HG02759 (cell line): ENCODE data around the gene MRE11.

ENCODE experiments used
- ATAC-seq: cut with Tn5 transposase; IDR thresholded peaks from one replicate; pipeline ENCODE4 v1.9.1; 2021; ENCODE audit warnings: mild to moderate bottlenecking, moderate library complexity; ENCODE audit not compliant: unreplicated experiment

Gene MRE11

GRCh38 chr11:94493281-94494125 is at the start of gene MRE11, which contains the start of gene ANKRD49:
Gene MRE11 (minus strand): TSS chr11:94493844. CDS start chr11:94492801, 1,043 bp downstream.
Gene ANKRD49 (plus strand): TSS chr11:94493984. CDS start chr11:94496694, 2,710 bp downstream.
- ATAC-seq = peak; percentile 99

- ATAC-seq = no peak
Observed at GRCh38 chr11:94539420-94539819, 45.8 kb upstream of the MRE11 start.

GRCh38 chr11:94537031-94537600 is 43.5 kb upstream of the MRE11 start:
- ATAC-seq = no peak

GRCh38 chr11:94536386-94536785 is 42.7 kb upstream of the MRE11 start:
- no peak for ATAC-seq

GRCh38 chr11:94533696-94534630 is 40.3 kb upstream of the MRE11 start:
- ATAC-seq = no peak

- ATAC-seq = no peak
Observed at GRCh38 chr11:94533206-94533605, 39.6 kb upstream of the MRE11 start.

GRCh38 chr11:94532211-94532610 is 38.6 kb upstream of the MRE11 start:
- ATAC-seq = no peak

- no peak for ATAC-seq
Observed at GRCh38 chr11:94528551-94528950, 34.9 kb upstream of the MRE11 start.

GRCh38 chr11:94526645-94527438 is 33.2 kb upstream of the MRE11 start:
- ATAC-seq = no peak

- no peak for ATAC-seq
Observed at GRCh38 chr11:94525546-94526324, 32.1 kb upstream of the MRE11 start.

GRCh38 chr11:94524341-94524740 is 30.7 kb upstream of the MRE11 start:
- ATAC-seq = no peak

GRCh38 chr11:94521684-94522083 is 28.0 kb upstream of the MRE11 start:
- no peak for ATAC-seq

- ATAC-seq = no peak
Observed at GRCh38 chr11:94519478-94520084, 25.9 kb upstream of the MRE11 start.

GRCh38 chr11:94518300-94518699 is 24.7 kb upstream of the MRE11 start:
- ATAC-seq = no peak

- ATAC-seq = no peak
Observed at GRCh38 chr11:94516725-94517124, 23.1 kb upstream of the MRE11 start.

GRCh38 chr11:94515398-94515797 is 21.8 kb upstream of the MRE11 start:
- no peak for ATAC-seq

GRCh38 chr11:94513091-94513490 is 19.4 kb upstream of the MRE11 start:
- ATAC-seq = no peak

- ATAC-seq = peak; percentile 96
Observed at GRCh38 chr11:94511932-94512781, 18.5 kb upstream of the MRE11 start, which contains the start of gene C11orf97. Gene C11orf97 (plus strand): TSS chr11:94512461. CDS start chr11:94512529, 68 bp downstream.
